WTC11 (cell line): ENCODE measurements around the gene ADAMTSL5. TPM values are rescaled to one million over a fixed set of nuclear protein-coding genes. Genes with fewer than 3 reads are reported as not detected.

Experiments used
- ATAC-seq: fragments of 200-7000 bp; cut with Tn5 transposase; 2 replicates; pipeline ENCODE4 v1.10.0; 2021; ENCODE audit warnings: mild to moderate bottlenecking, moderate library complexity
- CTCF ChIA-PET: fragments of 300-600 bp; sonication (Branson Sonifier 250); formaldehyde crosslinking; loops from one replicate; lab custom pipeline; 2021; ENCODE audit warnings: antibody characterized with exemption; lab: Charles Lee
- POLR2A ChIA-PET: fragments of 350-600 bp; sonication (Branson Sonifier 250); formaldehyde crosslinking; loops from one replicate; lab custom pipeline; 2021; ENCODE audit warnings: antibody characterized with exemption; lab: Charles Lee
- DNase-seq: peaks from one replicate; pipeline ENCODE4 v3.0.0; 2021; ENCODE audit warnings: low spot score
- H3K27ac Mint-ChIP-seq: 2 replicates; pipeline ENCODE4 v1.8.0; 2021; ENCODE audit warnings: mixed read lengths
- H3K27me3 Mint-ChIP-seq: 2 replicates; pipeline ENCODE4 v1.8.0; 2021; ENCODE audit warnings: low read depth, mild to moderate bottlenecking, moderate library complexity, mixed read lengths
- H3K36me3 Mint-ChIP-seq: 2 replicates; pipeline ENCODE4 v1.8.0; 2021; ENCODE audit warnings: mixed read lengths
- H3K4me1 Mint-ChIP-seq: 2 replicates; pipeline ENCODE4 v1.8.0; 2022; ENCODE audit warnings: mixed read lengths
- H3K4me3 Mint-ChIP-seq: 2 replicates; pipeline ENCODE4 v1.8.0; 2021; ENCODE audit warnings: mild to moderate bottlenecking, moderate library complexity, mixed read lengths
- H3K9me3 Mint-ChIP-seq: 2 replicates; pipeline ENCODE4 v1.8.0; 2021; ENCODE audit warnings: mixed read lengths
- CBFB ChIP-seq: sonication (generic); formaldehyde crosslinking; IDR thresholded peaks from 2 replicates; pipeline ENCODE4 v1.8.1; 2022; ENCODE audit warnings: mild to moderate bottlenecking, low read depth, missing genetic modification reagents
- CREM ChIP-seq: sonication (generic); formaldehyde crosslinking; IDR thresholded peaks from 2 replicates; pipeline ENCODE4 v1.8.1; 2022; ENCODE audit warnings: mild to moderate bottlenecking, missing genetic modification reagents, moderate library complexity
- ERG ChIP-seq: fragments of 250-450 bp; sonication (Bioruptor Pico); IDR thresholded peaks from 2 replicates; pipeline ENCODE4 v1.8.0; 2021; ENCODE audit warnings: mild to moderate bottlenecking
- FOXK1 ChIP-seq: sonication (generic); formaldehyde crosslinking; IDR thresholded peaks from 2 replicates; pipeline ENCODE4 v1.8.0; 2022; ENCODE audit warnings: mild to moderate bottlenecking, moderate library complexity, missing genetic modification reagents
- HMGXB4 ChIP-seq: sonication (generic); formaldehyde crosslinking; IDR thresholded peaks from 2 replicates; pipeline ENCODE4 v1.8.1; 2023; ENCODE audit warnings: mild to moderate bottlenecking, moderate library complexity, missing genetic modification reagents
- KAT7 ChIP-seq: sonication (generic); formaldehyde crosslinking; IDR thresholded peaks from 2 replicates; pipeline ENCODE4 v1.8.1; 2023; ENCODE audit warnings: missing genetic modification reagents, mild to moderate bottlenecking, borderline replicate concordance
- MYBL2 ChIP-seq: sonication (generic); formaldehyde crosslinking; IDR thresholded peaks from 2 replicates; pipeline ENCODE4 v1.8.1; 2023; ENCODE audit warnings: mild to moderate bottlenecking, moderate library complexity, missing genetic modification reagents
- NR1H2 ChIP-seq: sonication (generic); formaldehyde crosslinking; IDR thresholded peaks from 2 replicates; pipeline ENCODE4 v1.9.0; 2021; ENCODE audit warnings: mild to moderate bottlenecking, moderate library complexity, missing genetic modification reagents
- OVOL2 ChIP-seq: fragments of 250-450 bp; sonication (Bioruptor Pico); IDR thresholded peaks from 2 replicates; pipeline ENCODE4 v1.9.0; 2021; ENCODE audit warnings: mild to moderate bottlenecking, borderline replicate concordance
- PRRX2 ChIP-seq: fragments of 250-450 bp; sonication (Bioruptor Pico); IDR thresholded peaks from 2 replicates; pipeline ENCODE4 v1.8.0; 2021; ENCODE audit warnings: mild to moderate bottlenecking
- SMAD3 ChIP-seq: sonication (generic); formaldehyde crosslinking; IDR thresholded peaks from 2 replicates; pipeline ENCODE4 v1.8.0; 2022; ENCODE audit warnings: missing genetic modification reagents, mild to moderate bottlenecking, borderline replicate concordance
- SOX15 ChIP-seq: fragments of 250-450 bp; sonication (Bioruptor Pico); IDR thresholded peaks from 2 replicates; pipeline ENCODE4 v1.9.0; 2021; ENCODE audit warnings: mild to moderate bottlenecking
- ZNF138 ChIP-seq: sonication (generic); formaldehyde crosslinking; conservative IDR thresholded peaks from 2 replicates; pipeline ENCODE4 v1.8.1; 2022; ENCODE audit warnings: mild to moderate bottlenecking, moderate library complexity, missing genetic modification reagents
- ZNF219 ChIP-seq: sonication (generic); formaldehyde crosslinking; IDR thresholded peaks from 2 replicates; pipeline ENCODE4 v1.8.0; 2023; ENCODE audit warnings: missing genetic modification reagents, mild to moderate bottlenecking, borderline replicate concordance
- ZNF317 ChIP-seq: sonication (generic); formaldehyde crosslinking; IDR thresholded peaks from 2 replicates; pipeline ENCODE4 v1.8.1; 2023; ENCODE audit warnings: low read depth, mild to moderate bottlenecking, moderate library complexity, missing genetic modification reagents, borderline replicate concordance
- ZNF423 ChIP-seq: fragments of 250-450 bp; sonication (Bioruptor Pico); IDR thresholded peaks from 2 replicates; pipeline ENCODE4 v2.1.2; 2022; ENCODE audit warnings: mild to moderate bottlenecking, moderate library complexity
- total RNA-seq: library from RNA; stranded (reverse); gene quantifications from 3 replicates; pipeline ENCODE4 v1.2.3, GENCODE V29; 2021
- TF ChIP-seq, protein P1 (sequence below): fragments of 250-450 bp; sonication (Bioruptor Pico); conservative IDR thresholded peaks from 2 replicates; pipeline ENCODE4 v1.9.0; 2021; ENCODE audit warnings: mild to moderate bottlenecking
- TF ChIP-seq, protein P2 (sequence below): sonication (generic); formaldehyde crosslinking; IDR thresholded peaks from 2 replicates; pipeline ENCODE4 v1.8.0; 2022; ENCODE audit warnings: mild to moderate bottlenecking, missing genetic modification reagents
- TF ChIP-seq, protein P3 (sequence below): sonication (generic); formaldehyde crosslinking; IDR thresholded peaks from 2 replicates; pipeline ENCODE4 v1.8.1; 2022; ENCODE audit warnings: low read depth, missing genetic modification reagents, borderline replicate concordance

Gene ADAMTSL5
- total RNA-seq, 1 experiment from 2014 or later, result 1.5 TPM

GRCh38 chr19:1488282-1488601 lies 24.6 kb downstream of the ADAMTSL5 start (continued):
- TF ChIP-seq HMGXB4 (no peak), CBFB (no peak), OVOL2 (CRISPR knock-in tag) (no peak), ERG (CRISPR knock-in tag) (no peak)

DNA sequence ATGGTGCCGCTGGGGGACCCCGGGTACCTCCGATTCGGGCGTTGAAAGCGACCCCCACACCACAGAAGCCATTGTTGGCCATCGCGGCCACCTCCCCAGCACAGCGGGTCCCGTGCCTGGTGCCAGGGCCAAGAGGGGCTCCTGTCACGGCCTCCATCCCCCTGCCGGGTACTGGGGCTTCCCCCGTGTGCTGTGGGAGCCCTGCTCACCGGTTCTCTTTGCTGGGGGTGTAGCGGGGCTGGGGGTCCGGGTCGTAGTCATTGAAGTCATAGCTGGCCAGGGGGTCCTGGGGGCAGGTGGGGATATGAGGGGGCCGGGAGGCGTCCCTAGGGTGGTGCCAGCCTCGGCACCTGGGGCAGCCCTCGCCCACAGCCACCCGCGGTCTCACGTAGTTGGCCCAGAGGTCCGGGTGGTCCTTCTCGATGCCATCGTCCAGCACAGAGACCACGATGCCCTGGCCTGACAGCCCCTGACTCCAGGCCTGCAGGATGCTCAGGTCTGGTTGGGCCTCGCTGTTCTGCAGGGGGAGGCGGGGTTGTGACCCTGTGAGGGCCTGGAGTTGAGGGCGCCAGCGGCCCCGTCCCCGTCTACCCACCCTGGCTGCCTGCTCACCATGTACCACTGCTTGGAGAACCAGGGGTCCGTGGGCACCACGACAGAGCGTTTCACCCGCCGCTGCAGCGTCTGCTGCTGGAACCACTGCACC lies 25.1 kb downstream of the ADAMTSL5 start:
- no peaks in the 10 kb centered on the region for H3K36me3 Mint-ChIP-seq
- no peak for TF ChIP-seq ZNF219 (CRISPR knock-in tag)
- TF ChIP-seq SOX15, result no peak
- no peak for TF ChIP-seq HMGXB4
- TF ChIP-seq ZNF317, result no peak
- no peak for TF ChIP-seq NR1H2 (CRISPR knock-in tag)
- TF ChIP-seq, protein P1, sequence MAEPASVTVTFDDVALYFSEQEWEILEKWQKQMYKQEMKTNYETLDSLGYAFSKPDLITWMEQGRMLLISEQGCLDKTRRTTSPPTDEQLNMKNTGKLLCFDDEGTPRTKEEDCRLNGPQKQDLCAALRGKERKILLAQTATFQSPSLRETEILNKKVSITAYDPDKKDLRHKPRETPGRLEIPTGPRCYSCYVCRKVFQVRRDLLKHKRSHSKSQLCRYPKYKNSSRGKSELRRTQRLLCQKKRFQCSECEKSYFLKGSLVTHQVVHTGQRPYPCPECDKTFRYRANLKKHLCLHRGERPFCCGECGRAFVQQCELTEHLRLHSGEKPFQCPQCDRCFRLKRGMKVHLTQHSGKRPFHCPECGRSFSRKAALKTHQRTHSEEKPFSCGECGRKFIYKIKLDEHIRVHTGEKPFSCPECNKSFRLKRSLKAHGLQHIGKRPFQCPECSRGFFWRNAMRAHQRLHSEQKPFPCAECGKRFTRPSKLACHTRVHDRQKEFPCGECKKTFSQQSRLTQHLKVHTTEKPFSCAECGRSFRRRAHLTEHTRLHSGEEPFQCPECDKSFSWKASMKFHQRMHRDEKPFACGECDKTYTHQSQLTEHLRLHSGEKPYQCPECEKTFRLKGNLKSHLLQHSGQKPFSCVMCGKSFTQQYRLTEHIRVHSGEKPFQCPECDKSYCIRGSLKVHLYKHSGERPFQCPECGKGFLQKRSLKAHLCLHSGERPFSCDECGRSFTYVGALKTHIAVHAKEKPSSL (CRISPR knock-in tag), result no peak
- TF ChIP-seq PRRX2 (CRISPR knock-in tag), result no peak
- no peak for TF ChIP-seq MYBL2 (CRISPR knock-in tag)
- TF ChIP-seq, protein P2, sequence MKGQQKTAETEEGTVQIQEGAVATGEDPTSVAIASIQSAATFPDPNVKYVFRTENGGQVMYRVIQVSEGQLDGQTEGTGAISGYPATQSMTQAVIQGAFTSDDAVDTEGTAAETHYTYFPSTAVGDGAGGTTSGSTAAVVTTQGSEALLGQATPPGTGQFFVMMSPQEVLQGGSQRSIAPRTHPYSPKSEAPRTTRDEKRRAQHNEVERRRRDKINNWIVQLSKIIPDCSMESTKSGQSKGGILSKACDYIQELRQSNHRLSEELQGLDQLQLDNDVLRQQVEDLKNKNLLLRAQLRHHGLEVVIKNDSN, result no peak
- TF ChIP-seq, protein P3, sequence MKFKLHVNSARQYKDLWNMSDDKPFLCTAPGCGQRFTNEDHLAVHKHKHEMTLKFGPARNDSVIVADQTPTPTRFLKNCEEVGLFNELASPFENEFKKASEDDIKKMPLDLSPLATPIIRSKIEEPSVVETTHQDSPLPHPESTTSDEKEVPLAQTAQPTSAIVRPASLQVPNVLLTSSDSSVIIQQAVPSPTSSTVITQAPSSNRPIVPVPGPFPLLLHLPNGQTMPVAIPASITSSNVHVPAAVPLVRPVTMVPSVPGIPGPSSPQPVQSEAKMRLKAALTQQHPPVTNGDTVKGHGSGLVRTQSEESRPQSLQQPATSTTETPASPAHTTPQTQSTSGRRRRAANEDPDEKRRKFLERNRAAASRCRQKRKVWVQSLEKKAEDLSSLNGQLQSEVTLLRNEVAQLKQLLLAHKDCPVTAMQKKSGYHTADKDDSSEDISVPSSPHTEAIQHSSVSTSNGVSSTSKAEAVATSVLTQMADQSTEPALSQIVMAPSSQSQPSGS (CRISPR knock-in tag), result no peak
- TF ChIP-seq SMAD3 (CRISPR knock-in tag), result no peak
- no peak for TF ChIP-seq ZNF138 (CRISPR knock-in tag)
- no peak for TF ChIP-seq FOXK1 (CRISPR knock-in tag)
- no peak for TF ChIP-seq OVOL2 (CRISPR knock-in tag)
- no peak for TF ChIP-seq KAT7 (CRISPR knock-in tag)
- no peak for TF ChIP-seq ZNF423 (CRISPR knock-in tag)
- no peak for TF ChIP-seq CREM (CRISPR knock-in tag)

More for the DNA sequence above, 25.1 kb downstream of the ADAMTSL5 start:
- no peak for ATAC-seq
- Mint-ChIP-seq H3K4me1 (peaks cover 6% of the 10 kb centered on the region), H3K27me3 (peaks cover 14% of the 10 kb centered on the region), H3K9me3 (no peaks in the 10 kb centered on the region), H3K4me3 (no peak overlapping the region), H3K27ac (no peak overlapping the region)
- no peak for DNase-seq
- ChIA-PET CTCF (no interaction called here), POLR2A (no interaction called here)
